H1 (cell line): ENCODE results near the gene OLFM2. TPM values are rescaled to one million over a fixed set of nuclear protein-coding genes. Genes with fewer than 3 reads are reported as not detected.

Source experiments
- CTCF ChIA-PET: fragments of 300-600 bp; sonication (Branson Sonifier 250); formaldehyde crosslinking; loops from one replicate; lab custom pipeline; 2021; ENCODE audit not compliant: partially characterized antibody; lab: Charles Lee
- POLR2A ChIA-PET: fragments of 300-600 bp; sonication (Branson Sonifier 250); formaldehyde crosslinking; loops from one replicate; lab custom pipeline; 2021; ENCODE audit warnings: inconsistent platforms; ENCODE audit not compliant: partially characterized antibody; lab: Charles Lee
- DNase-seq, 2 experiments: peaks; one replicate each; pipeline versions ENCODE4 v3.0.0 to v3.0.0-alpha.2; 2010 to 2022; ENCODE audit warnings: low spot score in 2 of 2, low read depth in 1 of 2, mixed read lengths in 1 of 2
- FAIRE-seq: peaks from 2 replicates; lab custom pipeline; 2011; peaks lifted over from hg19 to GRCh38; lab: Jason Lieb, UNC
- H2AFZ ChIP-seq: 2 replicates; pipeline ENCODE4 v1.8.1; 2012; ENCODE audit warnings: low read length, inconsistent platforms
- H2AK5ac ChIP-seq: 2 replicates; pipeline ENCODE4 v1.6.1; 2013; ENCODE audit warnings: low read depth, low read length
- H2BK120ac ChIP-seq: replicated peaks from 2 replicates; pipeline ENCODE3; 2013; ENCODE audit warnings: low read depth, low read length, inconsistent platforms
- H2BK12ac ChIP-seq: 2 replicates; pipeline ENCODE4 v1.6.1; 2013; ENCODE audit warnings: low read depth, low read length
- H2BK15ac ChIP-seq: 2 replicates; pipeline ENCODE4 v1.6.1; 2013; ENCODE audit warnings: low read length
- H2BK20ac ChIP-seq: 2 replicates; pipeline ENCODE4 v1.6.1; 2013; ENCODE audit warnings: low read length
- H2BK5ac ChIP-seq: 2 replicates; pipeline ENCODE4 v1.6.1; 2013; ENCODE audit warnings: low read depth, low read length
- H3K14ac ChIP-seq: 2 replicates; pipeline ENCODE4 v1.6.1; 2013; ENCODE audit warnings: inconsistent platforms; ENCODE audit not compliant: insufficient read length
- H3K18ac ChIP-seq: 2 replicates; pipeline ENCODE4 v1.6.1; 2013; ENCODE audit warnings: low read length; ENCODE audit errors: extremely low read depth
- H3K23ac ChIP-seq: 2 replicates; pipeline ENCODE4 v1.6.1; 2013; ENCODE audit warnings: inconsistent platforms; ENCODE audit not compliant: insufficient read length
- H3K23me2 ChIP-seq: 2 replicates; pipeline ENCODE4 v1.6.1; 2013; ENCODE audit warnings: low read depth, low read length
- H3K27ac ChIP-seq: 2 replicates; pipeline ENCODE4 v1.6.1; 2011; ENCODE audit warnings: low read depth, low read length, inconsistent platforms
- H3K27me3 ChIP-seq, 4 experiments: replicated peaks in 1 of 4; 1 replicate in 1 of 4; 2 replicates in 3 of 4; pipeline versions ENCODE4 v1.6.1 to v1.8.1; 2011 to 2013; ENCODE audit warnings: low read length in 3 of 4, mild to moderate bottlenecking in 3 of 4, inconsistent platforms in 2 of 4, mixed read lengths in 2 of 4, moderate library complexity in 1 of 4; ENCODE audit not compliant: control insufficient read depth in 3 of 4, insufficient read depth in 3 of 4; ENCODE audit errors: extremely low read depth in 1 of 4
- H3K36me3 ChIP-seq, 4 experiments: 2 replicates each; pipeline versions ENCODE4 v1.6.1 to v1.8.1; 2011 to 2013; ENCODE audit warnings: mild to moderate bottlenecking in 4 of 4, low read length in 3 of 4, moderate library complexity in 2 of 4, control low read depth in 1 of 4, inconsistent platforms in 1 of 4; ENCODE audit not compliant: insufficient read depth in 4 of 4, control insufficient read depth in 2 of 4
- H3K4ac ChIP-seq: replicated peaks from 2 replicates; pipeline ENCODE3; 2013; ENCODE audit warnings: low read length, low read depth, mixed read lengths, inconsistent platforms; ENCODE audit not compliant: insufficient read length
- H3K4me1 ChIP-seq, 4 experiments: replicated peaks in 1 of 4; 1 replicate in 1 of 4; 2 replicates in 3 of 4; pipeline versions ENCODE4 v1.6.1 to v1.8.1; 2011 to 2013; ENCODE audit warnings: low read length in 3 of 4, inconsistent platforms in 2 of 4, mixed read lengths in 1 of 4; ENCODE audit not compliant: insufficient read depth in 4 of 4, control insufficient read depth in 3 of 4
- H3K4me2 ChIP-seq, 2 experiments: 2 replicates each; pipeline versions ENCODE4 v1.6.1 to v1.8.1; 2011 to 2013; ENCODE audit warnings: low read depth in 2 of 2, low read length in 2 of 2, control low read depth in 1 of 2, inconsistent platforms in 1 of 2, mild to moderate bottlenecking in 1 of 2; ENCODE audit not compliant: insufficient read depth in 1 of 2
- H3K4me3 ChIP-seq, 4 experiments: fragments of 200-600, 300-600 bp in 1 of 4; sonication (generic), shearing (Covaris generic), sonication (Bioruptor Twin) in 1 of 4; 2 replicates each; pipeline versions ENCODE4 v1.5.1 to v1.8.1; 2011 to 2016; ENCODE audit warnings: low read length in 4 of 4, low read depth in 3 of 4, control low read depth in 2 of 4, inconsistent platforms in 2 of 4, mild to moderate bottlenecking in 2 of 4, mixed read lengths in 1 of 4, moderate library complexity in 1 of 4; ENCODE audit not compliant: insufficient read depth in 2 of 4; ENCODE audit errors: extremely low read depth in 1 of 4
- H3K56ac ChIP-seq: replicated peaks from 2 replicates; pipeline ENCODE3; 2013; ENCODE audit warnings: low read depth, mild to moderate bottlenecking, mixed read lengths, low read length, inconsistent platforms; ENCODE audit not compliant: insufficient read length
- H3K79me1 ChIP-seq: 2 replicates; pipeline ENCODE4 v1.6.1; 2013; ENCODE audit warnings: low read depth, low read length, control low read depth
- H3K79me2 ChIP-seq, 2 experiments: 2 replicates each; pipeline versions ENCODE4 v1.6.1 to v1.8.1; 2012 to 2013; ENCODE audit warnings: low read length in 2 of 2, mild to moderate bottlenecking in 2 of 2, inconsistent platforms in 1 of 2; ENCODE audit not compliant: insufficient read depth in 2 of 2, control insufficient read depth in 1 of 2
- H3K9ac ChIP-seq, 4 experiments: replicated peaks in 1 of 4; 1 replicate in 1 of 4; 2 replicates in 3 of 4; pipeline versions ENCODE4 v1.6.1 to v1.8.1; 2011 to 2013; ENCODE audit warnings: low read depth in 3 of 4, low read length in 3 of 4, control low read depth in 2 of 4, mild to moderate bottlenecking in 2 of 4, moderate library complexity in 2 of 4, inconsistent platforms in 1 of 4; ENCODE audit errors: extremely low read depth in 1 of 4
- H3K9me3 ChIP-seq, 2 experiments: 2 replicates each; pipeline versions ENCODE4 v1.6.1 to v1.8.1; 2012 to 2013; ENCODE audit warnings: mild to moderate bottlenecking in 2 of 2, moderate library complexity in 2 of 2, control low read depth in 1 of 2, inconsistent platforms in 1 of 2, low read depth in 1 of 2, low read length in 1 of 2, mixed read lengths in 1 of 2; ENCODE audit not compliant: insufficient read depth in 2 of 2
- H4K20me1 ChIP-seq, 2 experiments: replicated peaks in 1 of 2; 2 replicates each; pipeline versions ENCODE3 to v1.8.1; 2011 to 2013; ENCODE audit warnings: inconsistent platforms in 2 of 2, low read length in 2 of 2, mild to moderate bottlenecking in 1 of 2; ENCODE audit not compliant: insufficient read depth in 2 of 2, control insufficient read depth in 1 of 2
- H4K5ac ChIP-seq: 2 replicates; pipeline ENCODE4 v1.6.1; 2013; ENCODE audit warnings: low read length, low read depth, mixed read lengths, inconsistent platforms; ENCODE audit not compliant: insufficient read length
- H4K8ac ChIP-seq: 2 replicates; pipeline ENCODE4 v1.8.0; 2013; ENCODE audit warnings: mild to moderate bottlenecking, moderate library complexity, low read length, inconsistent platforms; ENCODE audit not compliant: insufficient read depth; ENCODE audit errors: extremely low read depth
- H4K91ac ChIP-seq: replicated peaks from 2 replicates; pipeline ENCODE3; 2013; ENCODE audit warnings: low read length, mixed read lengths, inconsistent platforms; ENCODE audit not compliant: insufficient read length
- CHD2 ChIP-seq: IDR thresholded peaks from 2 replicates; pipeline ENCODE4 v1.6.1; 2012; ENCODE audit warnings: low read length, improper control_type of control experiment
- HDAC2 ChIP-seq, 2 experiments: fragments of 300-600 bp in 1 of 2; sonication (generic) in 1 of 2; IDR thresholded peaks; 2 replicates each; pipeline ENCODE4 v1.6.1; 2011 to 2012; ENCODE audit warnings: low read depth in 2 of 2, low read length in 2 of 2, mild to moderate bottlenecking in 2 of 2, moderate library complexity in 2 of 2, borderline replicate concordance in 1 of 2, inconsistent platforms in 1 of 2
- JUN ChIP-seq: IDR thresholded peaks from 2 replicates; pipeline ENCODE4 v1.6.1; 2011; ENCODE audit warnings: low read depth, mild to moderate bottlenecking, improper control_type of control experiment, low read length
- POLR2AphosphoS5 ChIP-seq: IDR thresholded peaks from 2 replicates; pipeline ENCODE4 v1.6.1; 2011; ENCODE audit warnings: low read depth, low read length
- POU5F1 ChIP-seq: IDR thresholded peaks from 2 replicates; pipeline ENCODE4 v1.6.1; 2011; ENCODE audit warnings: low read depth, mild to moderate bottlenecking, low read length, moderate library complexity
- RBBP5 ChIP-seq: IDR thresholded peaks from 2 replicates; pipeline ENCODE4 v1.7.1; 2012; ENCODE audit warnings: low read depth, mild to moderate bottlenecking, inconsistent platforms, low read length, moderate library complexity, borderline replicate concordance
- SAP30 ChIP-seq: fragments of 300-600 bp; sonication (generic); IDR thresholded peaks from 2 replicates; pipeline ENCODE4 v1.7.1; 2012; ENCODE audit warnings: low read length, moderate library complexity, mild to moderate bottlenecking, inconsistent platforms; ENCODE audit not compliant: insufficient read depth, insufficient replicate concordance
- SIX5 ChIP-seq: IDR thresholded peaks from 2 replicates; pipeline ENCODE4 v1.6.1; 2011; ENCODE audit warnings: mild to moderate bottlenecking, low read depth, low read length
- SRF ChIP-seq: IDR thresholded peaks from 2 replicates; pipeline ENCODE4 v1.6.1; 2011; ENCODE audit warnings: mild to moderate bottlenecking, low read depth, low read length, moderate library complexity
- TCF12 ChIP-seq: IDR thresholded peaks from 2 replicates; pipeline ENCODE4 v1.6.1; 2011; ENCODE audit warnings: low read depth, mild to moderate bottlenecking, low read length
- YY1 ChIP-seq: IDR thresholded peaks from 2 replicates; pipeline ENCODE4 v1.6.1; 2011; ENCODE audit warnings: low read depth, mild to moderate bottlenecking, low read length
- WGBS, 2 experiments: shearing (Covaris generic) in 1 of 2; methylation state at CpG; one replicate each; pipeline versions ENCODE4 v1.1.6 to v1.1.7; 2013 to 2015; ENCODE audit warnings: low lambda C conversion rate in 2 of 2, mixed read lengths in 2 of 2, inconsistent platforms in 1 of 2, low coverage in 1 of 2, missing lambda C conversion rate in 1 of 2; ENCODE audit not compliant: insufficient replicate concordance in 2 of 2, insufficient coverage in 1 of 2, insufficient read length in 1 of 2; ENCODE audit errors: extremely low coverage in 1 of 2, missing lambda C conversion rate in 1 of 2; 5-methylcytosine and 5-hydroxymethylcytosine counted together
- polyA plus RNA-seq, 7 experiments: library from polyadenylated mRNA; depleted of rRNA in 3 of 7; stranded (reverse) in 5 of 7; unstranded in 2 of 7; fragments of >200 nt in 5 of 7; fragments of 200-250 nt in 2 of 7; gene quantifications; 1 replicate in 5 of 7; 2 replicates in 1 of 7; 4 replicates in 1 of 7; pipeline versions ENCODE4 v1.2.1 to v1.2.3, GENCODE V29; 2011 to 2013; ENCODE audit warnings: missing spikeins in 2 of 7, mixed read lengths in 2 of 7
- total RNA-seq: library from RNA; stranded (reverse); fragmentation: NEBNext Ultra II Directional; extraction: Animal tissue kit (Norgen Biotek cat#: 25700); gene quantifications from 2 replicates; pipeline ENCODE4 v1.2.1, GENCODE V29; 2021
- TF ChIP-seq, protein P1 (sequence below): IDR thresholded peaks from 2 replicates; pipeline ENCODE4 v1.6.1; 2011; ENCODE audit warnings: low read length, improper control_type of control experiment

Gene OLFM2
- total and polyA plus RNA-seq, 2 of the 8 experiments (the other 6 are each of a cell fraction or from before 2014, with no cell fraction given), result 68.2 to 151 TPM

DNA sequence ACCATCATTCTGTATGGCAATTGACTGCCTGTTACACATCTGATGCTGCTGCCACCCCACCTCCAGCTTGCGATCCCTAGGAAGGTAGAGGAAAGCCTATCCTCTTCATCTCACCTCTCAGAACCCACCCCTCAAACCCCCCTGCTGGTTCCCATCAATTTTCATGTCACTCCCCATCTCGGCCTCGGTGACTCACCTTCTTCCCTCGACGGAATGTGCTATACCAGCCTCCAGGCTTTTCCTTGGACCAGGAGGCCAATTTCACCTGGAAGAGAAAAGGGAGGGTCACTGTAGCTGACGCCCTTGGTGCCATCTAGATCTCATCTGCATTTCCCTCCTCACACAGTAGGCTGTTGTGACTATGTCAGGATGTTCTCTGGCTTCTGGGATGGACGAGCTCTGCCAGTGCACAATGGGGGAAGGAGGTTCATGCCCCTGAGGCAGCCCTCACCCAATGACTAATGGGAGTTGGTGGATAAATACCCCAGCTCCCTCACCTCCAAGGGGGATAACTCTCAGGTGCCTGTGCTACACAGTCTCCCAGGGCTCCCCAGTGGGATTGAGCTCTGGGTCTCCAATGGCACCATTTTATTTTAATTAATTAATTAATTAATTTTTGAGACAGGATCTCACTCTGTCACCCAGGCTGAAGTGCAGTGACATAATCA is 26.4 kb upstream of the OLFM2 start:
- H3K56ac ChIP-seq, result no peak overlapping the region
- CTCF ChIA-PET, result interaction anchor here (0.6 to 5.7 kb wide), 7 partner anchors 10 to 136 kb away, joined by 3 to 44 read pairs (median 7); no protein-coding TSS in a partner anchor
- no peak for TF ChIP-seq POLR2AphosphoS5
- no peak for TF ChIP-seq TCF12
- no peak for TF ChIP-seq POU5F1
- no peak for TF ChIP-seq RBBP5
- no peak for TF ChIP-seq SAP30
- no peak for TF ChIP-seq SRF
- TF ChIP-seq YY1, result no peak
- TF ChIP-seq, protein P1, sequence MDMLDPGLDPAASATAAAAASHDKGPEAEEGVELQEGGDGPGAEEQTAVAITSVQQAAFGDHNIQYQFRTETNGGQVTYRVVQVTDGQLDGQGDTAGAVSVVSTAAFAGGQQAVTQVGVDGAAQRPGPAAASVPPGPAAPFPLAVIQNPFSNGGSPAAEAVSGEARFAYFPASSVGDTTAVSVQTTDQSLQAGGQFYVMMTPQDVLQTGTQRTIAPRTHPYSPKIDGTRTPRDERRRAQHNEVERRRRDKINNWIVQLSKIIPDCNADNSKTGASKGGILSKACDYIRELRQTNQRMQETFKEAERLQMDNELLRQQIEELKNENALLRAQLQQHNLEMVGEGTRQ, result no peak
- TF ChIP-seq HDAC2 (IDR thresholded peaks at IDR 0.05; ENCODE audit: borderline replicate concordance in 1 of 2, low read depth in 2 of 2, low read length in 2 of 2), result no peak
- no peak for TF ChIP-seq CHD2
- TF ChIP-seq SIX5, result no peak
- no peak for TF ChIP-seq JUN

More for the DNA sequence above, 26.4 kb upstream of the OLFM2 start:
- Histone ChIP-seq H4K20me1 (no peaks in the 10 kb centered on the region), H4K8ac (no peak overlapping the region), H3K9me3 (no peaks in the 10 kb centered on the region), H3K27me3 (peaks cover 0 to 10% (median 7%) of the 10 kb centered on the region in 4 experiments; a peak in 6 of 7 replicates), H2AK5ac (no peak overlapping the region), H3K79me2 (no peaks in the 10 kb centered on the region), H3K18ac (no peak overlapping the region), H4K5ac (no peak overlapping the region), H2BK15ac (no peak overlapping the region), H3K14ac (no peak overlapping the region), H2BK12ac (no peak overlapping the region), H3K4ac (no peak overlapping the region), H3K4me3 (no peak overlapping the region), H2AFZ (no peak overlapping the region), H3K4me1 (peaks cover 0 to 19% (median 1%) of the 10 kb centered on the region in 4 experiments; a peak in 3 of 7 replicates), H3K23me2 (peaks cover 8% of the 10 kb centered on the region; the same call in 1 of the 2 replicates), H2BK20ac (no peak overlapping the region), H2BK5ac (no peak overlapping the region), H3K36me3 (no peaks in the 10 kb centered on the region), H3K79me1 (no peaks in the 10 kb centered on the region), H3K4me2 (no peak overlapping the region), H3K23ac (no peak overlapping the region), H3K27ac (no peak overlapping the region), H3K9ac (no peak overlapping the region), H2BK120ac (no peak overlapping the region), H4K91ac (no peak overlapping the region)
- FAIRE-seq (no peak), DNase-seq (no peak)
- 73% methylated on average over 7 of the region's 7 CpGs; no CpG with 5 or more reads in 1 of the 2 experiments for WGBS, 2 experiments
- POLR2A ChIA-PET, result interaction anchor here (0.6 to 2.2 kb wide), 4 partner anchors 9 to 1914 kb away, joined by 3 to 11 read pairs (median 4); partner anchors contain the start of gene COL5A3
